WTC11 (cell line): ENCODE measurements around the gene TENT4B. TPM values are rescaled to one million over a fixed set of nuclear protein-coding genes. Genes with fewer than 3 reads are reported as not detected.
"Not testable (repeated sequence)": the region's sequence is repeated elsewhere in the genome, so short reads cannot be mapped to it uniquely, and the experiment has no call there.

Source experiments
- ATAC-seq: fragments of 200-7000 bp; cut with Tn5 transposase; 2 replicates; pipeline ENCODE4 v1.10.0; 2021; ENCODE audit warnings: mild to moderate bottlenecking, moderate library complexity
- CTCF ChIA-PET: fragments of 300-600 bp; sonication (Branson Sonifier 250); formaldehyde crosslinking; loops from one replicate; lab custom pipeline; 2021; ENCODE audit warnings: antibody characterized with exemption; lab: Charles Lee
- POLR2A ChIA-PET: fragments of 350-600 bp; sonication (Branson Sonifier 250); formaldehyde crosslinking; loops from one replicate; lab custom pipeline; 2021; ENCODE audit warnings: antibody characterized with exemption; lab: Charles Lee
- DNase-seq: peaks from one replicate; pipeline ENCODE4 v3.0.0; 2021; ENCODE audit warnings: low spot score
- H3K27ac Mint-ChIP-seq: 2 replicates; pipeline ENCODE4 v1.8.0; 2021; ENCODE audit warnings: mixed read lengths
- H3K27me3 Mint-ChIP-seq: 2 replicates; pipeline ENCODE4 v1.8.0; 2021; ENCODE audit warnings: low read depth, mild to moderate bottlenecking, moderate library complexity, mixed read lengths
- H3K36me3 Mint-ChIP-seq: 2 replicates; pipeline ENCODE4 v1.8.0; 2021; ENCODE audit warnings: mixed read lengths
- H3K4me1 Mint-ChIP-seq: 2 replicates; pipeline ENCODE4 v1.8.0; 2022; ENCODE audit warnings: mixed read lengths
- H3K4me3 Mint-ChIP-seq: 2 replicates; pipeline ENCODE4 v1.8.0; 2021; ENCODE audit warnings: mild to moderate bottlenecking, moderate library complexity, mixed read lengths
- H3K9me3 Mint-ChIP-seq: 2 replicates; pipeline ENCODE4 v1.8.0; 2021; ENCODE audit warnings: mixed read lengths
- EMX1 ChIP-seq: fragments of 250-450 bp; sonication (Bioruptor Pico); IDR thresholded peaks from 2 replicates; pipeline ENCODE4 v1.8.0; 2021; ENCODE audit warnings: mild to moderate bottlenecking
- ETV6 ChIP-seq: sonication (generic); formaldehyde crosslinking; IDR thresholded peaks from 2 replicates; pipeline ENCODE4 v1.8.1; 2022; ENCODE audit warnings: mild to moderate bottlenecking, missing genetic modification reagents
- IRF2 ChIP-seq: sonication (generic); formaldehyde crosslinking; IDR thresholded peaks from 2 replicates; pipeline ENCODE4 v1.8.0; 2022; ENCODE audit warnings: low read depth, missing genetic modification reagents, borderline replicate concordance
- SOX15 ChIP-seq: fragments of 250-450 bp; sonication (Bioruptor Pico); IDR thresholded peaks from 2 replicates; pipeline ENCODE4 v1.9.0; 2021; ENCODE audit warnings: mild to moderate bottlenecking
- TCF7 ChIP-seq: sonication (generic); formaldehyde crosslinking; IDR thresholded peaks from 2 replicates; pipeline ENCODE4 v1.8.0; 2022; ENCODE audit warnings: mild to moderate bottlenecking, low read depth, missing genetic modification reagents, moderate library complexity
- ZNF121 ChIP-seq: sonication (generic); formaldehyde crosslinking; IDR thresholded peaks from 2 replicates; pipeline ENCODE4 v1.8.0; 2023; ENCODE audit warnings: missing genetic modification reagents
- ZNF317 ChIP-seq: sonication (generic); formaldehyde crosslinking; IDR thresholded peaks from 2 replicates; pipeline ENCODE4 v1.8.1; 2023; ENCODE audit warnings: low read depth, mild to moderate bottlenecking, moderate library complexity, missing genetic modification reagents, borderline replicate concordance
- total RNA-seq: library from RNA; stranded (reverse); gene quantifications from 3 replicates; pipeline ENCODE4 v1.2.3, GENCODE V29; 2021
- TF ChIP-seq, protein P1 (sequence below): sonication (generic); formaldehyde crosslinking; IDR thresholded peaks from 2 replicates; pipeline ENCODE4 v1.8.0; 2023; ENCODE audit warnings: missing genetic modification reagents, mild to moderate bottlenecking, borderline replicate concordance
- TF ChIP-seq, protein P2 (sequence below): sonication (generic); formaldehyde crosslinking; IDR thresholded peaks from 2 replicates; pipeline ENCODE4 v1.8.1; 2022; ENCODE audit warnings: mild to moderate bottlenecking, moderate library complexity, missing genetic modification reagents
- TF ChIP-seq, protein P3 (sequence below): sonication (generic); formaldehyde crosslinking; IDR thresholded peaks from 2 replicates; pipeline ENCODE4 v1.8.1; 2022; ENCODE audit warnings: mild to moderate bottlenecking, missing genetic modification reagents, moderate library complexity, borderline replicate concordance
- TF ChIP-seq, protein P4 (sequence below): fragments of 250-450 bp; sonication (Bioruptor Pico); conservative IDR thresholded peaks from 2 replicates; pipeline ENCODE4 v1.9.0; 2021; ENCODE audit warnings: mild to moderate bottlenecking
- TF ChIP-seq, protein P5 (sequence below): sonication (generic); formaldehyde crosslinking; IDR thresholded peaks from 2 replicates; pipeline ENCODE4 v1.8.0; 2022; ENCODE audit warnings: mild to moderate bottlenecking, missing genetic modification reagents

The TENT4B gene
- total RNA-seq, 1 experiment from 2014 or later = 14.3 TPM

DNA sequence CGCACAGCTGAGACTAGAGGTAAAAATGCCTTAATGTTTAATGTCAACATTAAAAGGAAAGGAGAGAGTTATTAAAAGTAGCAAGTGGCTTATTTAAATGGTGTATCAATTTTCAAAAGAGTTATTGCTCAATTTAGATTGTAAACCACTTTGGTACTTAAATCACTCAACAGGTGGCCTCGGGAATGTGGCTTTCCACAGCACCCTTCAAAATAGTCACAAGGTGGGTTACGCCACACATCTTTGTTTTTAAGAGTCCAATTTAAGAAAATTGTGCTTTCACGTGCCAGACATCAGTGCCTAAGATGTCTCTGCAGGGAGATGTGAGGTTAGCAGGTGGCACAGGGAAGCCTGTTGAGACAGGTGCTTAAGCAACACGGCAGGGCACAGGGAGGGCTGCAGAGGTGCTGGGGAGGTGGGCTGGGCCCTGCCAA lies 85.8 kb downstream of the TENT4B start (continued):
- TF ChIP-seq, protein P1, sequence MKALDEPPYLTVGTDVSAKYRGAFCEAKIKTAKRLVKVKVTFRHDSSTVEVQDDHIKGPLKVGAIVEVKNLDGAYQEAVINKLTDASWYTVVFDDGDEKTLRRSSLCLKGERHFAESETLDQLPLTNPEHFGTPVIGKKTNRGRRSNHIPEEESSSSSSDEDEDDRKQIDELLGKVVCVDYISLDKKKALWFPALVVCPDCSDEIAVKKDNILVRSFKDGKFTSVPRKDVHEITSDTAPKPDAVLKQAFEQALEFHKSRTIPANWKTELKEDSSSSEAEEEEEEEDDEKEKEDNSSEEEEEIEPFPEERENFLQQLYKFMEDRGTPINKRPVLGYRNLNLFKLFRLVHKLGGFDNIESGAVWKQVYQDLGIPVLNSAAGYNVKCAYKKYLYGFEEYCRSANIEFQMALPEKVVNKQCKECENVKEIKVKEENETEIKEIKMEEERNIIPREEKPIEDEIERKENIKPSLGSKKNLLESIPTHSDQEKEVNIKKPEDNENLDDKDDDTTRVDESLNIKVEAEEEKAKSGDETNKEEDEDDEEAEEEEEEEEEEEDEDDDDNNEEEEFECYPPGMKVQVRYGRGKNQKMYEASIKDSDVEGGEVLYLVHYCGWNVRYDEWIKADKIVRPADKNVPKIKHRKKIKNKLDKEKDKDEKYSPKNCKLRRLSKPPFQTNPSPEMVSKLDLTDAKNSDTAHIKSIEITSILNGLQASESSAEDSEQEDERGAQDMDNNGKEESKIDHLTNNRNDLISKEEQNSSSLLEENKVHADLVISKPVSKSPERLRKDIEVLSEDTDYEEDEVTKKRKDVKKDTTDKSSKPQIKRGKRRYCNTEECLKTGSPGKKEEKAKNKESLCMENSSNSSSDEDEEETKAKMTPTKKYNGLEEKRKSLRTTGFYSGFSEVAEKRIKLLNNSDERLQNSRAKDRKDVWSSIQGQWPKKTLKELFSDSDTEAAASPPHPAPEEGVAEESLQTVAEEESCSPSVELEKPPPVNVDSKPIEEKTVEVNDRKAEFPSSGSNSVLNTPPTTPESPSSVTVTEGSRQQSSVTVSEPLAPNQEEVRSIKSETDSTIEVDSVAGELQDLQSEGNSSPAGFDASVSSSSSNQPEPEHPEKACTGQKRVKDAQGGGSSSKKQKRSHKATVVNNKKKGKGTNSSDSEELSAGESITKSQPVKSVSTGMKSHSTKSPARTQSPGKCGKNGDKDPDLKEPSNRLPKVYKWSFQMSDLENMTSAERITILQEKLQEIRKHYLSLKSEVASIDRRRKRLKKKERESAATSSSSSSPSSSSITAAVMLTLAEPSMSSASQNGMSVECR (CRISPR knock-in tag) = no peak
- TF ChIP-seq ETV6 (CRISPR knock-in tag) (no peak), SOX15 (CRISPR knock-in tag) (no peak), IRF2 (CRISPR knock-in tag) (no peak), TCF7 (CRISPR knock-in tag) (no peak), ZNF121 (no peak), EMX1 (no peak)
- TF ChIP-seq, protein P2, sequence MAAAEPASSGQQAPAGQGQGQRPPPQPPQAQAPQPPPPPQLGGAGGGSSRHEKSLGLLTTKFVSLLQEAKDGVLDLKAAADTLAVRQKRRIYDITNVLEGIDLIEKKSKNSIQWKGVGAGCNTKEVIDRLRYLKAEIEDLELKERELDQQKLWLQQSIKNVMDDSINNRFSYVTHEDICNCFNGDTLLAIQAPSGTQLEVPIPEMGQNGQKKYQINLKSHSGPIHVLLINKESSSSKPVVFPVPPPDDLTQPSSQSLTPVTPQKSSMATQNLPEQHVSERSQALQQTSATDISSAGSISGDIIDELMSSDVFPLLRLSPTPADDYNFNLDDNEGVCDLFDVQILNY = no peak
- TF ChIP-seq, protein P3, sequence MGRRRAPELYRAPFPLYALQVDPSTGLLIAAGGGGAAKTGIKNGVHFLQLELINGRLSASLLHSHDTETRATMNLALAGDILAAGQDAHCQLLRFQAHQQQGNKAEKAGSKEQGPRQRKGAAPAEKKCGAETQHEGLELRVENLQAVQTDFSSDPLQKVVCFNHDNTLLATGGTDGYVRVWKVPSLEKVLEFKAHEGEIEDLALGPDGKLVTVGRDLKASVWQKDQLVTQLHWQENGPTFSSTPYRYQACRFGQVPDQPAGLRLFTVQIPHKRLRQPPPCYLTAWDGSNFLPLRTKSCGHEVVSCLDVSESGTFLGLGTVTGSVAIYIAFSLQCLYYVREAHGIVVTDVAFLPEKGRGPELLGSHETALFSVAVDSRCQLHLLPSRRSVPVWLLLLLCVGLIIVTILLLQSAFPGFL (CRISPR knock-in tag) = no peak
- TF ChIP-seq, protein P4, sequence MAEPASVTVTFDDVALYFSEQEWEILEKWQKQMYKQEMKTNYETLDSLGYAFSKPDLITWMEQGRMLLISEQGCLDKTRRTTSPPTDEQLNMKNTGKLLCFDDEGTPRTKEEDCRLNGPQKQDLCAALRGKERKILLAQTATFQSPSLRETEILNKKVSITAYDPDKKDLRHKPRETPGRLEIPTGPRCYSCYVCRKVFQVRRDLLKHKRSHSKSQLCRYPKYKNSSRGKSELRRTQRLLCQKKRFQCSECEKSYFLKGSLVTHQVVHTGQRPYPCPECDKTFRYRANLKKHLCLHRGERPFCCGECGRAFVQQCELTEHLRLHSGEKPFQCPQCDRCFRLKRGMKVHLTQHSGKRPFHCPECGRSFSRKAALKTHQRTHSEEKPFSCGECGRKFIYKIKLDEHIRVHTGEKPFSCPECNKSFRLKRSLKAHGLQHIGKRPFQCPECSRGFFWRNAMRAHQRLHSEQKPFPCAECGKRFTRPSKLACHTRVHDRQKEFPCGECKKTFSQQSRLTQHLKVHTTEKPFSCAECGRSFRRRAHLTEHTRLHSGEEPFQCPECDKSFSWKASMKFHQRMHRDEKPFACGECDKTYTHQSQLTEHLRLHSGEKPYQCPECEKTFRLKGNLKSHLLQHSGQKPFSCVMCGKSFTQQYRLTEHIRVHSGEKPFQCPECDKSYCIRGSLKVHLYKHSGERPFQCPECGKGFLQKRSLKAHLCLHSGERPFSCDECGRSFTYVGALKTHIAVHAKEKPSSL (CRISPR knock-in tag) = no peak

DNA sequence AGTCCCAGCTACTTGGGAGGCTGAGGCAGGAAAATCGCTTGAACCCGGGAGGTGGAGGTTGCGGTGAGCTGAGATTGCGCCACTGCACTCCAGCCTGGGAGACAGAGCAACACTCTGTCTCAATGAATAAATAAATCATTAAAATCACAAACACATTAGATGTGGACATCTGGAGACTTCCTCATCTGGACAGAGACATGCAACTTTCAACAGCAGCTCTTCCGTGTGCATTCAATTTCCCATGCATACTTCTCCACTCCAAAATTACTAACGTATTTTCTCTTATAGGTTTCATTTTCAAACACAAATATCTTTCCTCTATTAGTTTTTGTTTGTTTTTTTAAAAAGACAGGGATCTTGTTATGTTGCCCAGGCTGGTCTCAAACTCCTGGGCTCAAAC lies 89.9 kb downstream of the TENT4B start:
- H3K27ac Mint-ChIP-seq, ATAC-seq, H3K9me3 Mint-ChIP-seq, POLR2A ChIA-PET, DNase-seq, H3K36me3 Mint-ChIP-seq, H3K4me3 Mint-ChIP-seq: not testable (repeated sequence)
- CTCF ChIA-PET = interaction anchor here (1.2 to 1.5 kb wide), 2 partner anchors 33 to 112 kb away, joined by 3 to 5 read pairs; no protein-coding TSS in a partner anchor
- Mint-ChIP-seq H3K4me1 (peaks cover 22% of the 10 kb centered on the region), H3K27me3 (peaks cover 25% of the 10 kb centered on the region)

DNA sequence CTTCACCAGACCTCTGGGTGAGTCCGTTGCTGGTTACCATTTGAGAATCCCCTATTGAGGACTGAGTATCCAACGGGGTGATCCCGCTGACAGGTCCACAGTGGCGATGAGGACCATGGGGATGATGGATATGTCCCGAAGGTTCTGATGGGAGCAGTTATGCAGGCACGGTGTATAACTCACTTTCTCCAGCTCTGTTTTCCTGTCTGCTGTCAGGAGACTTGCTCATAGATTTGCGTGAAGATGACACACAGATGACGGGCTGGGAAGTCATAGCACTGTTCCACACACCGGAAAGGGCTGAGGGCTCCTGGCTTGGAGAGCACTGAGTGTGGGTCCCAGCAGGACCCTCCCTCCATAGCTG lies 91.0 kb downstream of the TENT4B start:
- Mint-ChIP-seq H3K9me3 (no peaks in the 10 kb centered on the region), H3K36me3 (no peaks in the 10 kb centered on the region), H3K27ac (no peak overlapping the region), H3K4me3 (no peak overlapping the region), H3K27me3 (peaks cover 25% of the 10 kb centered on the region), H3K4me1 (peaks cover 31% of the 10 kb centered on the region)
- no peak for ATAC-seq
- ChIA-PET CTCF (interaction anchor here (0.6 to 1.6 kb wide), 4 partner anchors 30 to 216 kb away, joined by 3 to 9 read pairs (median 6); no protein-coding TSS in a partner anchor), POLR2A (no interaction called here)
- no peak for DNase-seq
- TF ChIP-seq ZNF317 = peak; percentile 56; the same call in 1 of the 2 replicates
- TF ChIP-seq, protein P5, sequence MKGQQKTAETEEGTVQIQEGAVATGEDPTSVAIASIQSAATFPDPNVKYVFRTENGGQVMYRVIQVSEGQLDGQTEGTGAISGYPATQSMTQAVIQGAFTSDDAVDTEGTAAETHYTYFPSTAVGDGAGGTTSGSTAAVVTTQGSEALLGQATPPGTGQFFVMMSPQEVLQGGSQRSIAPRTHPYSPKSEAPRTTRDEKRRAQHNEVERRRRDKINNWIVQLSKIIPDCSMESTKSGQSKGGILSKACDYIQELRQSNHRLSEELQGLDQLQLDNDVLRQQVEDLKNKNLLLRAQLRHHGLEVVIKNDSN (CRISPR knock-in tag) = no peak
